ENCODE results near the gene MAPK7.
A peak's percentile ranks its signal among the peaks of the same experiment; 100 is the strongest.

The MAPK7 gene

DNA sequence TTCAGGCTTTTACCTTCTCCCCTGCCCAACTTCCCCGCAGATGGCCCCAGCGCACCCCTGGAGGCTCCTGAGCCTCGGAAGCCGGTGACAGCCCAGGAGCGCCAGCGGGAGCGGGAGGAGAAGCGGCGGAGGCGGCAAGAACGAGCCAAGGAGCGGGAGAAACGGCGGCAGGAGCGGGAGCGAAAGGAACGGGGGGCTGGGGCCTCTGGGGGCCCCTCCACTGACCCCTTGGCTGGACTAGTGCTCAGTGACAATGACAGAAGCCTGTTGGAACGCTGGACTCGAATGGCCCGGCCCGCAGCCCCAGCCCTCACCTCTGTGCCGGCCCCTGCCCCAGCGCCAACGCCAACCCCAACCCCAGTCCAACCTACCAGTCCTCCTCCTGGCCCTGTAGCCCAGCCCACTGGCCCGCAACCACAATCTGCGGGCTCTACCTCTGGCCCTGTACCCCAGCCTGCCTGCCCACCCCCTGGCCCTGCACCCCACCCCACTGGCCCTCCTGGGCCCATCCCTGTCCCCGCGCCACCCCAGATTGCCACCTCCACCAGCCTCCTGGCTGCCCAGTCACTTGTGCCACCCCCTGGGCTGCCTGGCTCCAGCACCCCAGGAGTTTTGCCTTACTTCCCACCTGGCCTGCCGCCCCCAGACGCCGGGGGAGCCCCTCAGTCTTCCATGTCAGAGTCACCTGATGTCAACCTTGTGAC lies 3.6 kb downstream of the MAPK7 start:
- no peak for DNase-seq

DNA sequence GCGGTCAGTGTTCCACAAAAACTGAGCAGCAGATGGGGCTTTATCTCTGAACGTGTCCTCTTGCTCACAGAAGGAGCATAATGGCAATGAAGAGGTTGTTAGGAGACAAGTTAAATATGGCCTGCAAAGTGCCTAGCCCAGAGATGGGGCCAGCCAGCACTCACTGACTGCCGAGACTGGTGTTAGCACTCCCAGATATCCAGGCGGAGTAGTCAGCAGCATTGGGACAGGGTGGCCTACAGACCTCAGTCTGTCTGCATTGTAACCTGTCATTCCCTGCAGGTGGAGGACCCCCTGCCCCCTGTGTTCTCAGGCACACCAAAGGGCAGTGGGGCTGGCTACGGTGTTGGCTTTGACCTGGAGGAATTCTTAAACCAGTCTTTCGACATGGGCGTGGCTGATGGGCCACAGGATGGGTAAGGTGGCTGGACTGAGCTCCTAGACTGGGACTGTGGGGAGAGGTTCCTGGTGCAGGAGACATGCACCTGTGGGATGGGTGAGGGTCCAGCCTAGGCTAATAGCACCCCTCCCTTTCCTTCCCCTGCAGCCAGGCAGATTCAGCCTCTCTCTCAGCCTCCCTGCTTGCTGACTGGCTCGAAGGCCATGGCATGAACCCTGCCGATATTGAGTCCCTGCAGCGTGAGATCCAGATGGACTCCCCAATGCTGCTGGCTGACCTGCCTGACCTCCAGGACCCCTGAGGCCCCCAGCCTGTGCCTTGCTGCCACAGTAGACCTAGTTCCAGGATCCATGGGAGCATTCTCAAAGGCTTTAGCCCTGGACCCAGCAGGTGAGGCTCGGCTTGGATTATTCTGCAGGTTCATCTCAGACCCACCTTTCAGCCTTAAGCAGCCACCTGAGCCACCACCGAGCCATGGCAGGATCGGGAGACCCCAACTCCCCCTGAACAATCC lies 4.5 kb downstream of the MAPK7 start:
- no peak for DNase-seq

DNA sequence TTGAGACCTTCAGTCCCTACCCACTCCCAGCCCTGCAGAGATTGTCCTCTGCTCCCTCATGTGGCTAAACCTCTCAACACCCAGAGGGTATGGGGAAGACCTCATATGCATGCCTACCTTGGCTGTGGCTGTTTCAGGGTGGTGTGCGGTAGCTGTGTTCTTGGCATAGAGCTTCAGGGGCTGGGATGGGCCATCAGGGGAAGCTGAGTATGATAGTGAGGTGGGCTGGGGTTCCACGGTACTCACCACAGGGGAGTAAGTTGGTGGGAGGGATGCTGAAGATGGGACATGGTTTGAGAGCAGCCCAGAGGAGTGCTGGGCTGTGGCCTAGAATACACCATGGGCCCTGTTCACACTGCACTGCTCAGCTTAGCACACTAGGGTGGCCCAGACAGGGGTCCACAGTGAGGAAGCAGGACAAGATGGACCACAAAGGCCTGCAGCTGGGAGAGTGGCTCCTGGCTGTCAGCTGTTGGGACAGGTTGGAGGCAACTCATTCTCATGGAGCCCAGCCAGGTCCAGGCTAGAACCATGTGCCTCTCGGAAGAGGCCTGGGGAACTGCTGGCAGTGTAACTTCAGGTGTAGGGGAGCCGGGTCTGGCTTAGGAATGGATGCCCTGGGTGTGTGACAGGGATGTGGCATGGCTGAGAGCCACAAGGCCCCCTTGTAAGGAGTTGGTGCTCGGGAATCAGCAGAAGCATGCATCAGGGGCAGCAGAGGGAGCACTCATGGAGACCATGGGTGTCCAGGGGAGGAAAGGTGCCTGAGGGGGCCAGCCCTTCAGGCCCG lies 5.6 kb downstream of the MAPK7 start:
- DNase-seq, result no peak

DNA sequence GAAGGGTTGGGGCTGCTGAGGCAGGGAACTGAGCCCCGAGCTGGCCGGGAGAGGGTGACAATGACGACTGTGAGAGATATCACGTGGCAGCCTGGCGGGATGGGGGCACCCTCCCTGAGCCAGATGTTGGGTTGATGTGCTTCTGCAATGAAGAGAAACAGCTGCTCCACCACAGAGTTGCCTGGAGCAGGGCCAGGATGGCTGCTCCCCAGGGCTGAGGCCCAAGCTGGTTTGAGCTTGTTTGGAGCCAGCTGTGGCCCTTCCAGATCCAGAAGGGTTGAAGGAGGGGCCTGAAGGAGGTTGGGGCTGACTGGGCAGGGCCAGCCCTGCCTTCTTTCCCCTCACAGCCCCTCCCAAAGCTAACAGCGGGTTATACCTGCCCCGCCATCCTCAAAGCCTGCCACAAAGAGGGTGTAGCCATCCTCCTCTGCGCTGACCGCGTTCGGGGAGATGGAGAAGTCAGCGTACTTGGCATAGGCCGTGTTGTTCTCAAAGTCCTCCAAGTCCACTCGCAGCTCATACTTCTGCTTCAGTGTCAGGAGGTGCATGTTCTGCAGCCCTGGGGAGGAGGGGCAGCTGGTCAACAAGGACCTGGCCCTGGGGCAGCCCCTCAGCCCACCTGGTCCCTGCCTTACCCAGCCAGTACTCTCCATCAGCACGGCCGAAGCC lies 6.6 kb downstream of the MAPK7 start:
- peak; percentile 57 for DNase-seq

DNA sequence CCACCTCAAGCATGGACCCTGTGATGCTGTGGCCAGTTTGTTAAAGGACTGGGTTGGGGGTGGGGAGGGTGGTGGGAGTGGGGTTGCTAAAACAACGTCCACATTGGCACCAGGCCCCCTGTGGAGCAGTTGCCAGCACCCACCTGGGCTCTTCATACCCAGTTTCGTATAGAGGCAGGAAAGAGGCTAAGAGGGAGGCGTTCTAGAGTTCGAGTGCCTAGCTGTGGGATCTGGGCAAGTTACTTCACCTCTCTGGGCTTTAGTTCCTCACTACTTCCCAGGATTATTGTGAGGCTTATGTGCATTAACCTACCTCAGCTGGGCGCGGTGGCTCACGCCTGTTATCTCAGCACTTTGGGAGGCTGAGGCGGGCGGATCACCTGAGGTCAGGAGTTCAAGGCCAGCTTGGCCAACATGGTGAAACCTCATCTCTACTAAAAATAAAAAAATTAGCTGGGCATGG lies 7.3 kb downstream of the MAPK7 start:
- DNase-seq, result no peak

DNA sequence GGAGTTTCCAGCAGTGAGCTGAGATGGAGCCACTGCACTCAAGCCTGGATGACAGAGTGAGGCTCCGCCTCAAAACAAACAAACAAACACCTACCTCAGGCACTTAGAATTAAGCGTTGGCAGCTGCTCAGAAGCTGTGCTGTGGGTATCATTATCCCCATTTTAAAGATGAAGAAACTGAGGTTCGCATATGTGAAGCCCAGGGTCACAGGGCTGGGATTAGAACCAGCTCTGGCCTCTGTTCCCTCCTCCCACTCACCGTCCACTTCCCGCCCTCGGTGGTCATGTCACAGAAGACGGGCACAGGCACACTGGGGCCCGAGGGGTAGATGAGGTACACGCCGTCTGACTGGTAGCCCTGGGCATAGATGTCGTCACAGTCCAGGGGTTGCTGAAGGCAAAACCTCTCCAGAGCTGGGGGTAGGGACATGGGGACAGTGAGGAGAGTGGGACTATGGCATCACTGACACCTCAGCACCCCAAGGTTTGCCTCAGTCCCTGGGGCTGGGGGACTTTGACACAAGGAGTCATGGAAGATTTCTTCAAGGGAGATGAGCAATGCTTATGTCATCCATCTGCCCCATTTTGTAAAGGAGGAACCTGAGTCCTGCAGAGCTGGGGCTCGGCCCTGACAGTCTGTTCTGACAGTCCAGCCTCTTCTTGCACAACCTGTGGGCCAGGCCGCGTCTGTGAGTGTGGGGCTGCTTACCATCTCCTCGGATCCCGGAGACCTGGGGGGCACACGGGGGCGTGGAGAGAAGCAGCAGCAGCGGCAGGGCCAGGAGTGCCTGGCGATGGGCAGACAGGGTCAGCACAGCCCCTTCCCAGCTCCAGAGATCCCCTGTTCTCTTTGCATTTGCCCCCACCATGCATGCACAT lies 8.0 kb downstream of the MAPK7 start:
- no peak for DNase-seq

DNA sequence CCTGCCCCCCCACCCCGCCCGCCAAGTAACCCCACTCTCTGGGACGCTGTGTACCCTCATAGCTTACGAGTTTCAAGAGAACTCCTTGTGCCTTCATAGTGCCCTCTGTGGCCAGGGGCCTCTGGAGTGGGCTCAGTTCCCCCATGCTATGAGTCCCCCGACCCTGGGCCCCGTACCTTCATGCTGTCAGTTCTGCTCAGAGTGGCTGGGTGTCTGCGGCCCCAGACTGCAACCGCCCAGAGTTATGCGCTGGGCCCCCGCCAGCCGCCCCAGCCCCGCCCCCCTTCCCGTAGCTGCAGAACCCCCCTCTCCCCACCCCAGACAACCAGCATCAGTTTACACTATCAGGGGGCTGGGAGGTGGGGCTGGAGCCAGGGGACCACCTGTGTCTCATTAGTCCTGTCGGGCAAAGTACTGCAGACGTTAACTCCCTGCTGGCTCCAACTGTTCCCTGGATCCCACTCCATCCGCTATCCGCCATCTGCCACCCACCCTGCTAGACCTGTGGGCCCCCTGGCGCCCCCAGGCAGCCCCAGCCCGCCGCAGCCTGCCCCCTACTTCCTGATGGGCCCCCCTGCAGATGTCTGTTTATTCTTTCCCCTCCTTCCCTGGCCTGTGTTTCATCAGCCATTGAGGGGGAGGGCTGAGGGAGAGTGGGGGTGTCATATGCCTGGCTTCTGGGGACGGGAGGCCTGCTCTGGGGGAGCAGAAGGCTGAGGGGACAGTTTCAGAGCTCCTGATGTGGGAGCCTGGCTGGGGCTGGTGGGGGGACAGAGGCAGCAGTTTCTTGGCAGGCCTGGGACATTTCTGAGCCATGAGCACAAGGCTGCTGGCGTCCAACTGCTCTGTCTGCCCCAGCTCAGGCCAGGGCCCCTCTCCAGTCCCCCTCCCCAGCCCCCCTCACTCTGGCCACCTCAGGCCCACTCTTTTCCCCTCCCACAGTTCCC lies 8.9 kb downstream of the MAPK7 start, which contains the start of gene MFAP4:
Gene MFAP4 (minus strand): TSS at position 217 of the 947 bp plus-strand sequence. CDS start 35 bp downstream, at position 182.
- peak; percentile 4 for DNase-seq

DNA sequence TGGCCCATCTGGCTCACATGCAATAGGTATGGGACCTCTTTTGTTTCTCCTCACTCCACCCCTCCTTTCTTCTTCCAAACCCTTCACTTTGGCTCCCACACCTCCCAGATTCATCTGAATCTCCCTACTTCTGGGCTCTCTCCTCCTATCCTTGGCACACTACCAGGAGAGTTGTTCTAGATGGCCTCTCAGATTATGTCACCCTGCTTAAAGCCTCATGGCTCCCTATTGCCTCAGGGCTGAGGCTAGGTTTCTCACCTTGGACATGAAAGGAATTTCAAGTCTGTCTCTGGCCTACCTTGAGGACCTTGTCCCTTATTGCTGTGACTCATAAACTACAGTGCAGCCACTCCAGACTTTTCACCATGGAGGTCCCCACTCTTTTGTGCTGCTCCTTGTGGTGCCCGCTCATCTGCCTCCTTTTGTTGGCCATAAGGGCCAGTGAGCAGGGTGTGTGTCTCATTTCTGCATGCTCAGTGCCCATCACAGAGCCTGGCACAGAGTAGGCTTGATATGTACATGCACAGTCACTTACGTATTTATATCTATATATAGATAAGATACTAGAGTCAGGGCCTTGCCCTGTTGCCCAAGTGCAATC lies 9.7 kb downstream of the MAPK7 start:
- peak; percentile 30 for DNase-seq

DNA sequence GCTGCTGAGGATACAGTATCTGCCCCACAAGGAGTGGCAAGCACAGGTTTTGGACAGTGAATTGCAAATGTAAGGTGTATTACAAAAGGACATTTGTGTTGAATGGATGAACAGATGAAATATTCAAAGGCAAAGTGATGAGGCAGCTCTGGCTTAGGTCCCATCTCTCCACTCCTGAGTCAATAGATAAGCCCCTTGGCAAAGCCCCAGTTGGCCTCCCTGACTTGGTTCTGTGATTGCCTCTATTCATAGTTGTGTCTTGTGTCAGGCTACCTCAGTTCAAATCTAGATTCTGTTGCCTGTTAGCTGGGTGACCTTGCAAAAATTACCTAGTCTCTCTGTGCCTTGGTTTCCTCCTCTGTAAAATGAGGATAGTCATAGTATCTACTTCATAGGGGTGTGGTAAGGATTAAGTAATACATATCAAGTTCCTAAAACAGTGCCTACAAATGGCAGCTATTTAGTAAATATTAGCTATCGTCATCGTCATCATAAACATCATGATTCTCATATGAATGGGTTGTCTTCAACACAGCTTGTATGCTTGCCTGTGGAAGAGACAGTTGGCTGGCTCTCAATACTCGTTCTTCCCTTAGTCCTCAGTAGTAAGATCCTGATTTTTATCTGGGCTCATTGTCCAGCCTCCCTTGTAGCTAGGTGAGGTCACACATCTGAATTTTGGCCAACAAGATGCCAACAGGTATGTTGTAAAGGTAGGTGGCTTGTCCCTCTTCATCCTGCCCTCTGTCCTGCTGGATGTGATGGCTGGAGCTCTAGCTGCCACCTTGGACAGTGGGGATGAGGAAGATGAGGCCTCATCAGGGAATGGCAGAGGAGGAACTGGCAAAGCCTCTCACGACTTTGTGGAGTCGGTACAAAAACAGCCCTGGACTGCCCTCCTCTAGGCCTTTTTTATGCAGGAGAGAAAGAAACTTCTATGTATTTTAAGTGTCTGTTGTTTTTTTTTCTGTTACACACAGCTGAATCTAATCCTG lies 10.8 kb downstream of the MAPK7 start:
- no peak for DNase-seq

DNA sequence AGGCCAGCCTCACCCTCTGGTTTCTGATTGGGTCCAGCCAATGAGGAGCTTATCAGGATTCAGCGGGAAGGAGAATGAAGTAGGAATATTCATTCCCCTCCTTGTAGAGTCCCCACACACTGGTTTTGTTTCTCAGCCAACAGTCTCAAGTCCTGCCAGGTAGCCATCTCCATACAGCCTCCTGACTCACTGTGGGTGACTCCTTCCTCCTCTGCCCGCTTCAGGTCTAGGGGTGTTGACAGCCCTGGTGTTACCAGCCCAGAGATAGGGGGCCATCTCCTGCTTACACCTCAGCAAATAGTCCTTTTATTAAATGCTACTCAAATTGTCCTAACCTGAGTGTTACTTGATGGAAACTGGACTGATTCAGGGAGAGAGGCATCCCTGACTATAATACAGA lies 12.7 kb downstream of the MAPK7 start:
- no peak for DNase-seq

DNA sequence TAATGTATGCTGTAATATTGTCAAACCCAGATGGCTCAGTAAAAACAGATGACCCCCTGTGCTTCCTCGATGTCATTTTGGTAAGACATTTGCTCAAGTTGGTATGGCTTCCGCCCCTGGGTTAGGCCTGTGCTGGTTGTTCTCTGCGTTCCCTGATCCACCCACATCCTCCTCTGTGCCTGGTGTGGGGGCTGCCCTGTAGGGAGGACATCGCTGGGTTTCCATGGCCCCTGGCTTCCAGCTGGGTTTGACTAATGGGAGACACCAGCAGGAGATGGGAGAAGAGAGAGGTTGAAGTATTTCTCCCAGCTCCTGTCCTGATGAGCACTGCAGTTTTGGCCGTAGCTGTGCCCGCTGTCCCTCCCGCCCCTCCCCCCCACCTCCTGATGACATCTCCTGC lies 13.1 kb downstream of the MAPK7 start:
- DNase-seq, result no peak

DNA sequence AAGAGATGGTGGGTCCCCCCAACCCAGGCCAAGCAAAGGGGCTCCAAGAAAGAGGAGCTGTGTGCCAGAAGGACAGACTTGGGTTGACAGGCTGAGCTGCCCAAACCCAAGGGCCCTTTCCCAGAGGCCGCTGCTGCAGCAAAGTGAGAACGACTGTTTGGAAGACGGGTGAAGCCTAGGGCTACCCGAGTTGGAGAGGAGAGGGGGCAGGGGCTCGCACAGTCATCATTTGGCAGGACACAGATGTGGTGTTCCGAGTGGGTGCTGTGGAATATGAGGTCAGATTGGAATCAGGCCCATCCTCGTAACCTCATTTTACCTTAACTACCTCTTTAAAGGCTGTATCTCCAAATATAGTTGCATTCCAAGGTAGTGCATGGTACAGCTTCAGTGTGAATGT lies 14.0 kb downstream of the MAPK7 start:
- no peak for DNase-seq

DNA sequence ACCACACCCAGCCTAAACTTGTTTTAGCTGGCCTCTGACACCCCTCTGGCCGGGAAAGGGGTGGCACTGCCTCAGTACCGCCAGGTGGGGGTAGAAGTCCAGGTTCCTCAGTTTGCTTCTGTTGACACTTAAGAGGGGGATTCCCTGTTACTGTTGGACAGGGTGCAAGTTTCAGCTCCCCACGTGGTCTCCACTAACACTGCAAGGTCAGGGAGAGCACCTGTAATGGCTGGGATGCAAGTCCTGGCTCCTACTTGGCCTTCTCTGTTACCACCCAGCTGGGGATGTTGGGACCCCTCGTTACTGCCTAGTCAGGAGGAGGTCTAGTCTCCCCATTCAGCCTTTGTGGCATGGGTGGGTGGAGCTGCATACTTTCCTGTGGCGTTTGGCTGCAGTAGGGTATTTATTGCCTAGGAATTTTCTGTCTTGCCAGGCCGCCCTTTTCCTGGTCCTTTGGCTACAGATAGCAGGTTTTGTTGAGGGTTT lies 19.3 kb downstream of the MAPK7 start:
- no peak for DNase-seq

DNA sequence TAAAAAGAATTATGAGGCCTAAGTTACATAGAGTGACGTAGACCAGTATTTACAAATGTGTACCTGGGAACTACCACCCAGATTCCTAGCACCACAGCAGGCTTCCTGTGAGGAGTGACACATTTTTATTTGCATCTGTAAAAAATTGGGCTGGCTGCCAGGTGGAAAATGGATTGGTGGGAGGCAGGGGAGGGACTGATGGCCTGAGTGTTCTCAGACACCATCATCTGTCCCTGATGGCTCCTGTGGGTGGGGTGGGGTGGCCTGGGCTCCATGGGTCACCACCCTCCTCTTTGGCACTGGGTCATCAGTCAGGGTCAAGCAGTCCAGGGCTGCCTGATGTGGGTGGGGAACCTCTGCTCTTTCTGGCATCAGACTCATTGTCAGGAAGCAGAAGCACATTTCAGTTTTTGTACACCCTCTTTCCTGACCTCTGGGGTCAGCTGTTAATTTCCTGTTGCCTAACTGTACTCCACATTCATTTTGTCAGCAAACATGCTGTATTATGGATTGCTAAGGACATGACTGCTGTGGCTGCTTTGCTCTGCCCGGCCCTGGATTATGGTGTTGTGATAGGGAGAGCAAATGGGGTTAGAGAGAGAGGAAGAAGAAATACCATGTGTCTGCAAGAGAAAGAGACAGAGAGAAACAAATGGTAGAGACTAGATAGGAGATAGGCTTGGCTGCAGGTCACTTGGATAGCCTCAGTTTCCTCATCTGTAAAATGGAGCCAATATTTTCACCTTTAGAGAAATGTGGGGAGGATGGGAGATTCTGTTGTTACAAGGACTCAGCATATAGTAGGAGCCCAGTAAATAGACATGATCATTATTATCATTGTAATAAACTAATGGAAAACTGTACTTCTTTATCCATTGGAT lies 20.2 kb downstream of the MAPK7 start:
- DNase-seq, result peak; percentile 0

DNA sequence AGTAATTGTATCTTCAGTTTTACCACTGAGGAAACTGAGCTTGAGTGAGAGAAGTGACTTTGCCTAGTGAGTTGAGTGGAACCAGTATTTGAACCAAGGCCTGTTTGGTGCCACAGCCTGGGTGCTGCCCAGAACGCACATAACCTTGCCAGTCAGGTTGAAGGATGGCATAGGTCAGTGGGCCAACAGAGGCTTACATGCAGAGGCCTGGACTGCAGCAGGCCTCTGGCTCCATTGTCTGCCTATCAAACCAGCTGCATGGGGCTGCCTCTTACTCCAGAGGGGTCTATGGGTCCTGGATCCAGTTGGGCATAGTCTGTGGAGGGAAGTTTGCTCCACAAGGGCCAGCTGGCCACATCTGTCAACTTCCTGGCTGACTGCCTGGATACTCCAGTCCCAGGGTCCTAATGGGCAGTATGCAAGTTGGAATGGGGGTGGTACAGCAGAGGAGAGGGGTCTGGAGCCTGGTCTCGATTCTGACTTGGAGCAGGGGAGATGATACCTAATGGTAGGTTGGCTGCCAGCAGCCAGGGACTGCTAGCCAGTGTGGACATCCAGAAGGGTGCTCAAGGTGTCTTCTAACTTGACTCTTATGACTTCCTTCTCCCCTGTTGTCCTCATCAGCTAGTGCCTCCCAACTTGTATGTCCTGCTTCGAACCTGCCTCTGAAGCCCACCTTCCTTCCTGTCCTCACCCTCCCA lies 21.6 kb downstream of the MAPK7 start:
- DNase-seq, result no peak

DNA sequence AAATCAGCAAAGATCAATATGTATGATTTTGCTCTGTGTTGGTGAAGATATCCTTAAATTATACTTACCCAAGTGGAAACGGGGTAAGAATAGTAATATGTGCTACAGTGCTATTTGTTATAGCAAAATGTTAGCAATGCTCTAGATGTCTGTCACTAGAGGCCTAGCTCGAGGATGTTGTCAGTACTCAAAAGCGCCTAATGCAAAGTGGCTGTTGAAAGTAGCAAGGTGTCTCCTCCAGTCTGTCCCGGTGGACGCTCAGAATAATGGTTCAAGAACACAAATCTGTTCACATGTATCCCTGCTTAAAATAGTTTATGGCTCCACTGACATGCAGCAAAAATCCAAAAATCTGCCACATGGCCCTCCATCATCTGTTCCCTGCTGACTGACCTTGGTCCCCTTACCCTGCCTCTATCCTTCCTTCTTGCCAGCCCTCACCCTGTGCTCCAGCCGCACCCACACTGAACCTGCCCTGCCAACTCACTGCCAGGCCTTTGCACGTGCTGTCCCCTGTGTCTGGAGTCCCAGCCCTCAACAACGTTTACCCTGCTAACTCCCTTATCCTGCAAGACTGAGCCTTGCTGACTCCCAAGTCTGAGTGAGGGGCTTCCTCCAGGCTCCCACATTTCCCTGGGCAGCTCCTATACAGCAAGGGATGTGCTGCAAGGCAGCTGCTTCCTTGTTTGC lies 23.2 kb downstream of the MAPK7 start:
- no peak for DNase-seq

All from DMS79 treated with DMSO at 0.1 percent for 48 hours (cell line).